Measurements from ENCODE around the gene NHSL1. TPM values are rescaled to one million over a fixed set of nuclear protein-coding genes. Genes with fewer than 3 reads are reported as not detected.

NHSL1 gene
- total and polyA plus RNA-seq, 9 of the 15 experiments (the other 6 are each of a cell fraction or from before 2014, with no cell fraction given) = 0.09 to 0.20 TPM; not detected in 7

DNA sequence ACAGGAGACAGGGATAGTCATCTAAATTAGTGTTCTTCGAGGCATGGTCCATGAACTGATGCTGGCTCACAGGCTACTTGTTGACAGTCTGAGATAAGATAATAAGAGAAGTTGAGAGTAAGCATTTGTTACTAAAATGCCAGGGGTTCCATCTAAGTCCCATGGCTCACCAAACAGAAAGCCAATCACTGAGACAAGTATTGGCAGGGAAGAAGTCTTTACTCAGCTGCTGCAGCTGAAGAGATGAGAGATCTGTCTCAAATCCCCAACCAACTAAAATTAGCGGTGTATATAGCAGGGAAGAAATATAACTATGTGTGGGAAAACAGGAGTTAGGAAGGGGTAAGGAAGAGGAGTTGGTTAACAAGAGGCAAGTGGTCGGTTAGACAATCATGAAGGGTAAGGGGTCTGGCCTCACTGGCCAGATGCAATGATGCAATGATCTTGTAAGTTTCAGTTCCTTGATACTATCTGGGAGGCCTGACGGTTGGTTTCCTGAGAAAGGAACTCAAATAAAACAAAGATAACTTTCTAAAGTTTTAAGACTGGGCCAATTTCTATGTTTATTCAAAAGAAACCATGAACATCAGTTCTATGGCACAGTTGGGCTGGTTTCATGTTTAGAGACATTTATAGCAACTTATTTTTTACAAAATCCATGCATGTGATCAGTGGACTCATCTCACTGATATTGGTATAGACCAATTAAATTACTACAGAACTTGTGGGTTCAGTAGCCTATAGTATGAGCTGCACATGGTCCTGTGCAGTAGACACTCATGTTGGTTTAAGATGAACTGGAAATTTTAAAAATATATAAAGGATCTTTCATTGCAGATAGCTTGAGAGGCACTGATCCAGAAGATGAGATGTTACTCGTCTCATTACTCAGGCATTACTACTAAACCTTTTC is 105.2 kb downstream of the NHSL1 start (continued):
- TF ChIP-seq, protein P1, sequence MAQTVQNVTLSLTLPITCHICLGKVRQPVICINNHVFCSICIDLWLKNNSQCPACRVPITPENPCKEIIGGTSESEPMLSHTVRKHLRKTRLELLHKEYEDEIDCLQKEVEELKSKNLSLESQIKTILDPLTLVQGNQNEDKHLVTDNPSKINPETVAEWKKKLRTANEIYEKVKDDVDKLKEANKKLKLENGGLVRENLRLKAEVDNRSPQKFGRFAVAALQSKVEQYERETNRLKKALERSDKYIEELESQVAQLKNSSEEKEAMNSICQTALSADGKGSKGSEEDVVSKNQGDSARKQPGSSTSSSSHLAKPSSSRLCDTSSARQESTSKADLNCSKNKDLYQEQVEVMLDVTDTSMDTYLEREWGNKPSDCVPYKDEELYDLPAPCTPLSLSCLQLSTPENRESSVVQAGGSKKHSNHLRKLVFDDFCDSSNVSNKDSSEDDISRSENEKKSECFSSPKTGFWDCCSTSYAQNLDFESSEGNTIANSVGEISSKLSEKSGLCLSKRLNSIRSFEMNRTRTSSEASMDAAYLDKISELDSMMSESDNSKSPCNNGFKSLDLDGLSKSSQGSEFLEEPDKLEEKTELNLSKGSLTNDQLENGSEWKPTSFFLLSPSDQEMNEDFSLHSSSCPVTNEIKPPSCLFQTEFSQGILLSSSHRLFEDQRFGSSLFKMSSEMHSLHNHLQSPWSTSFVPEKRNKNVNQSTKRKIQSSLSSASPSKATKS (CRISPR knock-in tag; IDR thresholded peaks at IDR 0.05) = no peak
- TF ChIP-seq, protein P2, sequence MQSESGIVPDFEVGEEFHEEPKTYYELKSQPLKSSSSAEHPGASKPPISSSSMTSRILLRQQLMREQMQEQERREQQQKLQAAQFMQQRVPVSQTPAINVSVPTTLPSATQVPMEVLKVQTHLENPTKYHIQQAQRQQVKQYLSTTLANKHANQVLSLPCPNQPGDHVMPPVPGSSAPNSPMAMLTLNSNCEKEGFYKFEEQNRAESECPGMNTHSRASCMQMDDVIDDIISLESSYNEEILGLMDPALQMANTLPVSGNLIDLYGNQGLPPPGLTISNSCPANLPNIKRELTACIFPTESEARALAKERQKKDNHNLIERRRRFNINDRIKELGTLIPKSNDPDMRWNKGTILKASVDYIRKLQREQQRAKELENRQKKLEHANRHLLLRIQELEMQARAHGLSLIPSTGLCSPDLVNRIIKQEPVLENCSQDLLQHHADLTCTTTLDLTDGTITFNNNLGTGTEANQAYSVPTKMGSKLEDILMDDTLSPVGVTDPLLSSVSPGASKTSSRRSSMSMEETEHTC (IDR thresholded peaks at IDR 0.05) = no peak
- TF ChIP-seq ETV1 (tag; conservative IDR thresholded peaks at IDR 0.05; ENCODE audit: low read depth) (no peak; the same call in 1 of the 2 replicates), MGA (IDR thresholded peaks at IDR 0.05) (no peak; the same call in 1 of the 2 replicates), ESRRA (IDR thresholded peaks at IDR 0.05; ENCODE audit: borderline replicate concordance, low read depth) (no peak), NR2C2 (CRISPR knock-in tag; IDR thresholded peaks at IDR 0.05) (no peak), NR2C2 (tag; IDR thresholded peaks at IDR 0.05) (peak; percentile 35), MCM3 (IDR thresholded peaks at IDR 0.05) (no peak), E2F3 (CRISPR knock-in tag; IDR thresholded peaks at IDR 0.05) (no peak), SUPT5H (IDR thresholded peaks at IDR 0.05) (no peak)

Data from K562 (cell line).